Lower lobe of right lung (tissue), 2 donors: Measurements from ENCODE around the gene CLSTN2. TPM values are rescaled to one million over a fixed set of nuclear protein-coding genes. Genes with fewer than 3 reads are reported as not detected.

Experiments used
- ATAC-seq, 2 donors: fragments of 200-7000 bp; cut with Tn5 transposase; one replicate each; pipeline ENCODE4 v1.9.1; 2020 to 2022; ENCODE audit warnings: mild to moderate bottlenecking in 2 of 2, moderate library complexity in 2 of 2
- DNase-seq: peaks from one replicate; pipeline ENCODE4 v3.0.0-alpha.2; 2020
- H3K27ac ChIP-seq: fragments of 200-600 bp; one replicate; pipeline ENCODE4 v1.8.0; 2022
- H3K27me3 ChIP-seq: fragments of 200-600 bp; one replicate; pipeline ENCODE4 v1.8.0; 2022; ENCODE audit warnings: low read depth
- H3K36me3 ChIP-seq: fragments of 200-600 bp; one replicate; pipeline ENCODE4 v1.8.0; 2022; ENCODE audit warnings: mild to moderate bottlenecking
- H3K4me1 ChIP-seq: fragments of 200-600 bp; one replicate; pipeline ENCODE4 v1.8.0; 2022
- H3K4me3 ChIP-seq: fragments of 200-600 bp; one replicate; pipeline ENCODE4 v1.8.0; 2022; ENCODE audit warnings: mild to moderate bottlenecking
- H3K9me3 ChIP-seq: fragments of 200-600 bp; one replicate; pipeline ENCODE4 v1.8.0; 2022
- intact Hi-C: fragments of 100-400 bp; cut with DNase I; formaldehyde crosslinking; loops from one replicate; pipeline ENCODE4 v1.11.0; 2022
- total RNA-seq: library from RNA; stranded (reverse); fragmentation: NEBNext Ultra II Directional; extraction: Animal tissue kit (Norgen Biotek cat#: 25700); gene quantifications from one replicate; pipeline ENCODE4 v1.2.1, GENCODE V29; 2021
- TF ChIP-seq, protein P1 (sequence below): fragments of 200-600 bp; IDR thresholded peaks from one replicate; pipeline ENCODE4 v1.8.0; 2022; ENCODE audit warnings: antibody characterized with exemption, mild to moderate bottlenecking
- donor health status: DM: no; HTN: yes; CAD: no; lungs with severe emphysema.

CLSTN2 gene
- total RNA-seq, 1 donor from 2014 or later = 4.5 TPM

DNA sequence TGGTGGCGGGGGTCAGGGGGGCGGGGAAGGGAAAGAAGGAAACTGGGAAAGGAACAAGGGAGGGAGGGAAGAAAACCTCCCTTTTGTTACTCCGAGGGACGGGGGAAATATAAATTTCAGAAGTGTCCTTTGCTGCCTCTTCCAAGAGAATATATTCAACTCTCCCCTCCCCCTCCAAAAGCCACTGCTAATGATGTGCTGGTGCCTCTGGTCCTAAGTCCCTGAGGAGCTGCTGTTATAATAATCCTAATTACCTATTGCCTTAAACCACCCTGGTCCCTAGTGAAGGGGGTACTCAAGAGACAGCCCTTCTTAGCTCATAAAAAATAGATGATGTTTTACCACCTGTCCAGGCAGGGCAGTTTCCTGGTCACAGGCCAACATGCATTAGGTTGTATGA, 624.6 kb downstream of the CLSTN2 start:
- Histone ChIP-seq H3K27ac (no peak overlapping the region), H3K36me3 (no peaks in the 10 kb centered on the region), H3K27me3 (no peaks in the 10 kb centered on the region), H3K4me1 (no peaks in the 10 kb centered on the region), H3K9me3 (no peaks in the 10 kb centered on the region), H3K4me3 (no peak overlapping the region)
- no peak for DNase-seq
- intact Hi-C loops = no loop called here
- no peak for ATAC-seq
- TF ChIP-seq, protein P1, sequence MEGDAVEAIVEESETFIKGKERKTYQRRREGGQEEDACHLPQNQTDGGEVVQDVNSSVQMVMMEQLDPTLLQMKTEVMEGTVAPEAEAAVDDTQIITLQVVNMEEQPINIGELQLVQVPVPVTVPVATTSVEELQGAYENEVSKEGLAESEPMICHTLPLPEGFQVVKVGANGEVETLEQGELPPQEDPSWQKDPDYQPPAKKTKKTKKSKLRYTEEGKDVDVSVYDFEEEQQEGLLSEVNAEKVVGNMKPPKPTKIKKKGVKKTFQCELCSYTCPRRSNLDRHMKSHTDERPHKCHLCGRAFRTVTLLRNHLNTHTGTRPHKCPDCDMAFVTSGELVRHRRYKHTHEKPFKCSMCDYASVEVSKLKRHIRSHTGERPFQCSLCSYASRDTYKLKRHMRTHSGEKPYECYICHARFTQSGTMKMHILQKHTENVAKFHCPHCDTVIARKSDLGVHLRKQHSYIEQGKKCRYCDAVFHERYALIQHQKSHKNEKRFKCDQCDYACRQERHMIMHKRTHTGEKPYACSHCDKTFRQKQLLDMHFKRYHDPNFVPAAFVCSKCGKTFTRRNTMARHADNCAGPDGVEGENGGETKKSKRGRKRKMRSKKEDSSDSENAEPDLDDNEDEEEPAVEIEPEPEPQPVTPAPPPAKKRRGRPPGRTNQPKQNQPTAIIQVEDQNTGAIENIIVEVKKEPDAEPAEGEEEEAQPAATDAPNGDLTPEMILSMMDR = no peak

DNA sequence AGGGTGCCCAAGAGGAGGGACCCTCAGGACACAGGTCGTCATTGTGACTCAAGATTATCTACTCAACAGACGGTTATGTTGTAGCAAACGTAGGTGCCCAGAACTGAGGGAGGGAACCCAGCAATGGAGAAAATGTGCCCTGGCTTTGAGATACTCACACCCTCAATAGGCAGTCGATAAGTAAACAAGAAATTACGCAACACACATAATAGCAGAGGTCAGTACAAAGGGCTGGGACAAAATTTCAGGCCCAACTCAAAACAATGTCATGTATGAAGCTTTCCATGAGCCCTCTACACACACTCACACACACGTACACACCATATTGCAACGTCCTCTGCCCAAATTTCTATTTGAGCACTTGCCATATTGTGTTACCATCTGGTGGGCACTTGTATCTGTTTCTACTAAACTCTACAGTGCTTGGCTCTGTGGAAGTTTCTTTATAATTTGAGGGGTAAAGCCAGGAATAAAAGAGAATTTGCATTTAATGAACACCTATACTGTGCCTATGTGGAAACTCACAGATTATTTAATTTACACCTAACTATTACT, 628.3 kb downstream of the CLSTN2 start:
- Histone ChIP-seq H3K27me3 (no peaks in the 10 kb centered on the region), H3K36me3 (no peaks in the 10 kb centered on the region), H3K4me1 (no peaks in the 10 kb centered on the region), H3K9me3 (no peaks in the 10 kb centered on the region), H3K4me3 (no peak overlapping the region), H3K27ac (no peak overlapping the region)
- intact Hi-C loops = no loop called here
- ATAC-seq (no peak), DNase-seq (no peak)
- TF ChIP-seq, protein P1 = no peak

DNA sequence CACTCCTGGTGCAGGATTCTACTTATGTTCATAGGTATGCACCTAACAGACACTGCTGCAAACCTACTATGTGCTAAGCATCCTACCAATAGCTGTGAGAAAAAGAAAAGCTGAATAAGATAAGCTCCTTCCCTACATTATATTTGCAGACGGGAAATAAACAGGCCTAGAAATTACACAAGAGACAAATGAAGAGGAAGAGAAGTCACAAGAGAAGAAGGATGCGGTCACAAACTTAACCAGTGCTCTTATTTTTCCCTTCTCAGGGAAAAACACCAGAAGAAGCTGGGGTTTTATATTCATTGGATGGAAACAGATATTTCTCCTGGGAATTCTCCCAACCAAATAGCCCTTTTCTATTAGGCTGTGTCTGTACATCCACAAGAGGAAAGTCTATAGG, 633.1 kb downstream of the CLSTN2 start:
- TF ChIP-seq, protein P1 = no peak
- H3K36me3 ChIP-seq = no peaks in the 10 kb centered on the region
- no peak for DNase-seq
- H3K9me3 ChIP-seq = no peaks in the 10 kb centered on the region
- no peak overlapping the region for H3K4me3 ChIP-seq
- no peak for ATAC-seq
- no peaks in the 10 kb centered on the region for H3K4me1 ChIP-seq
- intact Hi-C loops = no loop called here
- H3K27me3 ChIP-seq = no peaks in the 10 kb centered on the region
- no peak overlapping the region for H3K27ac ChIP-seq

DNA sequence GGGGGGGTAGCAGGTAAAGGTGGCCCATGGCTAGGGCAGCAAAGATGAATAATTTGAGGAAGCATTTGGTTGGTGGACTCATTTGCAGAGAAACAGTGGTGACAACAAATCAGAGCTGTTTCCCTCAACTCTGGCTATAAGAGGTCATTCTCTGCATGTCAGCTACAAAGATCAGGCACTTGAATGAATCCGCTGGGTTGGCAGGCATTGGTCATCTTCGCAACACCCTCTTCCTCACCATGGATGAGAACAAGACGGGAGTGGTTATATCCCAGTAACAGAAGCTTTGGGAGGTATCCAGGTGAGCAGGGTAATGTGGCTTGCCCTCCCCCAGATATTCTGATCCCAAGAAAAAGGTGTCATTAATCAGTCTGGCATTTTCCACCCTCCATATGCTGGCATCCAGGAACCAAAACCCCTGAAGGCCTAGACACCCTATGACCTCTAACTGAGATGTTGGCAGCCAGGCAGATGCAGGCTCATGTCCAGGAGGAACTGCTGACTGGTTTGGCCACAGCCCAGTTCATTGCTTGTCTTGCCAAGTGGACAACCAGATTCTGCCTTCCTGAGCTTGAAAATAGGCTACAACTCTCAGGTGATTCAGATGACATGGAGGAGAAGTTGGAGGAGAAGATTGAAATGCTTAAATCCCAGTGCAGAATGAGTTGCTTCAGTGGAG, 634.0 kb downstream of the CLSTN2 start:
- DNase-seq (no peak), ATAC-seq (no peak)
- TF ChIP-seq, protein P1 = no peak
- Histone ChIP-seq H3K9me3 (no peaks in the 10 kb centered on the region), H3K27ac (no peak overlapping the region), H3K36me3 (no peaks in the 10 kb centered on the region), H3K4me3 (no peak overlapping the region), H3K4me1 (no peaks in the 10 kb centered on the region), H3K27me3 (no peaks in the 10 kb centered on the region)
- intact Hi-C loops = no loop called here

DNA sequence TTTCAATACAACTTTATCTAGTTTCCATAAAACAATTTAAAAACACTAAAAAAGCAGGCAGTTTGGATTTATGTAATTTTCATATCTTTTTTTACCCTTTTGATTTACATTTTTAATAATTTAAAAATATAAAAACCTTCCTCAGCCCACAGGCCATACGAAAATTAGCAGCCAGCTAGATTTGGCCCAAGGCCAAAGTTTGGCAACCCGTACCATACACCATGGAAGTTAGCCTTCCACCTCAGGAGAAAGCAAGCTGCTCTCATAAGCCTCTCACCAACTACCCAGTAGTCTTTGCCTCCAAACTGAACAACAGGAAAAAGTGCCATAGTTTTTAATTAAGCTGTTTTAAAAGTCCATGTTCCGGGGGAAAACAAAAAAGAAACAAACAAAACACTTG, 635.6 kb downstream of the CLSTN2 start:
- TF ChIP-seq, protein P1 = no peak
- H3K9me3 ChIP-seq = no peaks in the 10 kb centered on the region
- intact Hi-C loops = no loop called here
- H3K4me1 ChIP-seq = no peaks in the 10 kb centered on the region
- DNase-seq (no peak), ATAC-seq (no peak)
- no peaks in the 10 kb centered on the region for H3K36me3 ChIP-seq
- H3K27ac ChIP-seq = no peak overlapping the region
- H3K27me3 ChIP-seq = no peaks in the 10 kb centered on the region
- H3K4me3 ChIP-seq = no peak overlapping the region
